Suppressor macrophage treated with lipopolysaccharide for 1 hour (primary cell): ENCODE data around the gene TGFA.
A peak's percentile ranks its signal among the peaks of the same experiment; 100 is the strongest.

ENCODE experiments used
- DNase-seq, 3 donors: peaks; one replicate each; pipeline ENCODE4 v3.0.0-alpha.2; 2020 to 2022

TGFA gene

DNA sequence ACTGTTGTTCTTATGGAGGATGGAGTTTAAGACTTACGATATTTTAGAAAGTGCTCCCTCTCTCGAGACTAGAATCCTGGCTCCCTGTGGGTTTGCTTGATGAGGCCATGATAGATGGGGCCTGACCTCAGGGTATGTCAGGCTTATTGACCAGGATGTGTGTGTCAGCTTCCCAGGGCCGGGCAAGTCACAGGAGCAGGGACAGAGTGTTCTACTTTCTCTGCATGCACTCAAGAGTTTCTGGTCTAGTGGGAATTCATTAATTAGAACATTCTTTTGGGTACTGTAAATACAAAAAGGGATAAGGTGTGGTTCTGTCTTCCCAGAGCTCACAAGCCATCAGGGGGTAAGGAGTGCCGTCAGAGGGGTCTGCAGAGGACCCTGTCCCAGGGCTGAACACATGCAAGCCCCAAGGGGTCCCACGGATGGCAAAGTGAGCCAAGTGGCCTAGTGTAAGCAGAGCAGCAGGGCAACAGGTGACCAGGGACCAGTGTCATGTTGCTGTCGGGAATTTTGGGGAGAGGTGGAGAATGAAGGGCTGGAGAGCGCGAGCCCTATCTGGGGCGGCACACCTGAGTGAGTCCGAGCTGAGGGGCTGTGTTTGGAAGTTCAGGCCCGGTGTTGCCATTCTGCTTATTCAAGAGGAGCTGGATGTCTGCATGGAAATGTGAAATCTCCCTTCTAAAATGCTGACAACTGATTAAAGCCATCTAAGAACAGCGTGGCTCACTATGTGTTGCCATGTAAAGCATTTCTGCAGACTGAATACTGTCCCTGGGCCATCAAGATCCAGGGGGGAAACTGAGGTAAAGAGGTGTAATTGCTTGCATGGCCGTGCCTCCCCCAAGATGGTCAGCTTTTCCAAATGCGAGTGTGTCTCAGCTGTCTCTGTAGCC, 91.4 kb downstream of the TGFA start:
- DNase-seq, result no peak

DNA sequence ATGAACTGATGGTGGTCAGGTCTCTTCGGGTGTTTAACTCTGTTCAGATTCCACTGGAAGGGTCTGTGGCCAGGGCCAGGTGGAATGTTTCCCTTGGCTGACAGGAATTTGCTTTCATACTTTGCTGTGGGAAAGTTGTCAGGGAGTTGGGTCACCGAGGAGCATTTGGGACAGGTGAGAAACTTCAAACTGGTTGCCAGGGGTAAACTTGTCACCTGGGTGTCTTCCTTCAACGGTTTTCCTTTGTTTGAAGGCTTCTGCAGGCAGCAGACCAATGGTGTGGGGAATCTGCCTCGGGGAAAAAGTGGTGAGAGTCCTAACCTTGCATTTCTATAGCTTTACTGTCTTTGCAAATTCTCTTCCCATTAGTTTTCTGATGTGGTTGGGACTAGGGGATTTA, 92.2 kb downstream of the TGFA start:
- DNase-seq, result no peak

DNA sequence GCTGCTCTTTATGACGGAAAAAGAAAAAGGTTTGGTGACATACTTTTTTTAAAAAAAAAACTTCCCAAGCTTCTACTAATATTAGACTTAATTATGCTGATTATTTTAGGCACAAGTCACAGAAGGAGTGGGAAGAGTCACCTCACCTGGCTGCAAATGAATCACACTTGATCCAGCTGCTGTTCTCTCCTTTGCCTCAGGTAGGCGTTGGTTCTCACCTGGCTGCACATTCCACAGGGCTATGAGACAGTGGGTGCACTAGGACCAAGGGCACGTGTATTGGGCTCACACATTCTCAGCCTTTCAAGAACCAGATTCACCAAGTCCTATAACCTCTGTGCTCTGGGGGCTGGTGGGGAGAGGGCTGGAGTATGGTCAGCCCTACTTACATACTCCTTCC, 93.3 kb downstream of the TGFA start:
- no peak for DNase-seq

DNA sequence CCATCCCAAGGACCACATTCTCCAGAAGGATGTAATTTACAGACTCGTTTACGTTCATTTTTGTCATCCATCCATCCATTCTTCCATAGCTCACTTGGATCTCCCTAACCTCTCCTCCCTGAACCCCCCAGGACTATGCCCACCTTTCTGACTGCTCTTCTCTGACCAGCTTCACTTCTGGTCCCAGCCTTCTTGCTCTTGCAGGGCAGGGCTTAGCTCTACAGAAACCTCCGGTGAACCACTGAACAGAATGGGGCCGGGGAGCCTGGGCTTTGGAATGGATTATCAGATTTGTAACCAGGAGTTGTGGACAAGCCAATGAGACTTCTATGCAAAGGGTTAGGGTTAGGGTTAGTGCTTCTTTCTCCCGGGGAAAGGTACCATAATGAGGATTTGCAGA, 95.0 kb downstream of the TGFA start:
- DNase-seq, result no peak

DNA sequence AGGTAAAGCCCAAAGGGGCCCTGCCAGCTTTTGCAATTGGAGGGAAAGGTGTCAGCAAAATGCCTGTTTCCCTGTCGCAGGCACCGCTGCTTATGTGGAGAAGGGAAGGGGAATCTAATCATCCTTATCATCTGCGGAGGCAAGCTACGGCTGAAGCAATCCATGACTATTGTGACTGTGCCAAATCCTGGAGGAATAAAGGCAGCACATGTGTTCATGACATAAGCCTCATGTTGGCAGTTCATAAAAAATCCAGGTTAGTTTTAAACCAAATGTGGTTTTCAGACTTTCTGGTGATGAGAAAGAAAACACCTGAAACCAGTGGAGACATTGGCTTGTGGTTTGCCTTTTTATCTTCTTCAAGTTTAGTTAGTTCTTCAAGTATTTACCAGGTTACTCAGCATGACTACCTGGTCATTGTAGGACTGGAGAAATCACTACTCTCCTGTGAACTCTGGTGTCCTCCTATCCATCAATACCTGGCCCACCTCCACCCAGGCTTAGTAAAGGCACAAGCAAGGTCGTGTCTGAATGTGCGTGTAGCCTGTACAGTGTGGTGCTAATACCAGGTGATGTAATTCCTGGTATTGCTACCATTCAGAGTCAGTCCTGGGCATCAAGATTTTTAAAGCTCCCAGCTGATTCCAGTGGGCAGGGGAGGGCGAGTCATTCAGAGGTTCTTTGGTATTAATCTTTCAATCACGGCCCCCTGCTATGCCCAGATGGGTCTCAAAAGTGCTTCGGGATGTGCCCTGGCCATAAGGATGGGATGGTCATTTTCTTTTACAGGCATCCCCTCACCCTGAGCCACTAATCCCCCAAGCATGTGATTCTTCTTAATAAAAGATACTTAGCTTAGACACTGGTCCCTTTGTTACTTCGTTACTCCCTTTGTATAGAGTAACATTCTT, 96.8 kb downstream of the TGFA start:
- no peak for DNase-seq

DNA sequence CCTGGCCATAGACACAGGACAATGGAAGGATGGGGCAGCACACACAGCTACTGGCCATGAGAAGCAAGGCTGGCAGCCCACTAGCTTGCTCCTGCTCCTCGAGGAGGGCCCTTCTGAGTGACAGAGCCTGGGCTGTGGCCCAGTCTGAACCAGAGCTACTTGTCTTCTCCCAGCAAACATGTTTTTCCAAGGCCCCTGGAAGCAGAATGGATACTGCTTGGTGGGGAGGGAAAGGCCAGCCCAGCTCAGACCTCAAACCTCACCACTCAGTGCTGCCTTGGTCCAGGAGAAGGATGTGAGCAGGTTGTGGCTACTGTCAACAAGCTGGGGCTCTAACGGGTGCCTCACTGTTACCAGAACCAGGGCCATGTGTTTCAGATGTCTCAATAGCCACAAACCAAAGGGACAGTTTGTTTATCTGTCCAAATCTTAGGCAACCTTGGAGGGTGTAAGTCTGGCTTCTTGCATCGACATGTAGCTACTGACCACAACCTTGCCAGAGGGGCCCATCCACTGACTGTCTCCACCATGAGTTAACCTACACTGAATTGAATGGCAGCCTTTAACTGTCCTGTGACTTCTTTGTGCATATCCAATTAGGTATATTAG, 98.6 kb downstream of the TGFA start:
- no peak for DNase-seq

DNA sequence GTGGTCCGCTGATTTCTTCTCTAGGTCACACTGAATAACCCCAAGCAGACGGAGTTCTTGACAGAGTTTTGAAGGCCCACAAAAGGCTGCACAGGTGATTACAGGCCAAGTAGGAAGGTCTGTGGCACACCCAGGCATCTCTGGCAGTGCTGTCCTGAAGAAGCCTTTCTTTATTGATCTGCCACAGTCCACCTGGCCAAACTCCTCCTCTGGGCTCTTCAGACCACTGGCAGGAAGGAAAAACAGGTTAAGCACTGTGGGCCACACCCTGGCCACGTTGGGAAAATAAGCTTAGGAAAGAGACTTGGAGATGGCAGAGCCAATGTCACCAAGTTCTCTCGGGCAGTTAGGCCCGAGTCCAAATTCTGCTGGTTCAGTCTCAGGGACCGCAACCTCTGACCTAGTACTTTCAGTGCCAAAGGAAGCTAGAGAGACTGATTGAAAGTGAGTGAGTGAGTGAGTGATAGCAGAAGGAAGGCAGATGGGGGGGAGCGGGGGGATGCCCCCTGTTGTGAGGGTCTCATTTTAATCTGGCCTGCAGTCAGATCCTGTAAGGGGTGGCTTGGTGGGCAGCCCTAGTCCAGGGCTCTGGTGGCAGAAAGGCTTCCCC, 102.9 kb downstream of the TGFA start:
- no peak for DNase-seq

DNA sequence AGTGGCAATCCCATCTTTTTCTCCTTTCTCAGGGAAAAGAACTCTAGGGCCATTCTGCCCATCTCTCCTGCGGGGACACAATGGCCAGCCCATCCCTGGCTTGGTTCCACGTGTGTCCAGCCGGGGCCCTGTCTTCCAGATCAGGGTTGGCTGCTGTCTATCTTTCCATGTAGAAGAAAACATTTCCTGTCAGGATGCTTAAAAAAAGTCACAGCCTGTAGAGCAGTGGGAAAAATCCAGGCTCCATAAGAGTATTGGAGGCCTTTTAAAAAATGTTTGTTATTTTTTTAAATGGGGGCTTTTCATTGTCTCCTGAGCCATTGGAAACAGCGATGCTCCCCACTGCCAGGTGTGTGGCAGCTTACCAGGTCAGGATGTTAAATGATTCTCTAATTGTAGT, 105.6 kb downstream of the TGFA start:
- no peak for DNase-seq

DNA sequence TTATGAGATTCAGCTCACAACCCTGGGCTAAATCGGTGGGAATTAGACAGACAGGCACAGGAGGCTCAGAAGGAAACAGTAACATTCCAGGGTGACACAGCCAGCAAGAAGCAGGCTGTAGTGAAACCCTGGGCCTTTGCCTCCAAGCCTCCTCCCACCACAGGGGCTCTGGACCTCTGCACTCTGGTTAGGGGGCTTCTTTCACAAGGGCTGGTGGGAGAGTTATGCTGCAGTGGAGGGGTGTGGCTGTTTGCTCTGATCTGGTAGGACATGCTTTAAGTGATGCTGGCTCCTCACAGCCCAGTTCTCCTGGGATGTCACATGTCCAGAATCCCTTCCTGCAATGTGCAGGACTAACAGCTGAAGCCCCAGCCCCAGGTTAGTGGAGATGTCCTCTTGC, 109.9 kb downstream of the TGFA start:
- no peak for DNase-seq

DNA sequence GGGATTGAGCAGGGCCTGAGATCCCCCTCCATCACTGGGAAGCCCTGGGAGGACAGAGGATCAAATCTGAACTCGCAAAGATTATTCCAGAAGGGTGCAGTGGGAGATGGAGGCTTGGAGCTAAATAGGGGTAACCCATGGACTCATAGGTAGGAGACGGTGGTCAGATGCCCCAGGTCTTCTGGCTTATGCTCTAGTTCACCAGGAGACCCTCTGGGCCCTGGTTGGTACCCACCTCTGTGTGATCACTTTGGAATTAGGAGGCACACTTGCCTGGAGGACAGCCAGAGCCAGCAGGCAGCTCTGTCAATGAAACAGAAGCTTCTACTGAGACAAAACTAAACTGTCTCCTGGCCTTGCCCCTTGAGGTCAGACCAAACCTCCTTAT, 110.6 kb downstream of the TGFA start:
- no peak for DNase-seq

DNA sequence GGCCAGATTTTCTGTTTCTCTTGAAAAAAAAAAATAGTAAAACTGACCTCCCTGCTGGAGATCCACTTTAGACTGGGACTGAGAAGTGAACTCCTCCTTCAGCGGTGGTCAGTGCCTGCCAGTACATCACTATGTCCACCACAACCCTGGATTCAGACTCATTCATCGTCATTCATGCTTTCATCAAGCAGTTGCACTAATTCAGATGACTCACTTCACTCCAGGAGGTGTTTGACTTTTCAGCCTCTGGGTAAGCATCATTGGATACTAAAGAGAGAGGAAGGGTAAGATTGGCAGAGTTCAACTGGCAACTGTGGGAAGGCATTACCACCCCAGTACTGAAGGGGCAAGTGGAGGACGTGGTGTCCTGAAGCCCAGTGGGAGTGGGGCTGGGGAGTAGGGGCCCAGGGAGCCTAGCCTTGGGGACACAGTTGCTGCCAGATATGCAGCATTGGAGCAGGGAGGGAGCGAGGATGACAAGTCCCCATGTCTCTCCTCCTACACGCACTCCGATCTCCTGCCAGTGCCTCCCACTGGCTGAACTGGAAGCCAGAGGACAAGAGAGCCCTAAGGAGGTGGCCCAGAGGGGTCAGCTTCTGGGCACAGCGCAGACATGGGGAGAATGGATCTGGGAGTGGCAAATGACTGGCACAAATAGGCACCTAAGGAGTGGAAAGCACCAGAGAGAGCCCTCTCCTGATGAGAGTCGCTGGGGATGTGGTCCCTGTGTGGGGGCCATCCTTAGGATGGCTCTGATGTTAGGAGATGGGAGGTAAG, 111.1 kb downstream of the TGFA start:
- no peak for DNase-seq

DNA sequence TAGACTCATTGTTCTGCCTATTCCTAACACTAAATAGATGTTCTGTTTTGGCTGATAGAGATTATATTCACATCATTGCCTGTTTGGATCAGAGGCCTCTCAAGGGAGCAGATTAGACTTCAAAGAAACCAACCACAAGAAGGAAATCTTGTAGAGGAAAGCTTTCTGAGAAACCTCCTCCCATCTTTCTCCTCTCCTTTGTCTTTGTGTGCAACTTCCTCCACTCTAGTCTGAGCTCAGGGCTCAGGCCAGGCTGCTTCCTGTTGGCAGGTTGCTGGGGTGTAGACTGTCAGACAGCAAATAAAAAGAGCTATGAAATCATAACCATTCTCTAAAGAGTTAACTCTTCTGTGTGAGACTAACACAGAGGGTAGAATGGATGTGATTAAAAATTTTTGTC, 113.0 kb downstream of the TGFA start:
- no peak for DNase-seq

DNA sequence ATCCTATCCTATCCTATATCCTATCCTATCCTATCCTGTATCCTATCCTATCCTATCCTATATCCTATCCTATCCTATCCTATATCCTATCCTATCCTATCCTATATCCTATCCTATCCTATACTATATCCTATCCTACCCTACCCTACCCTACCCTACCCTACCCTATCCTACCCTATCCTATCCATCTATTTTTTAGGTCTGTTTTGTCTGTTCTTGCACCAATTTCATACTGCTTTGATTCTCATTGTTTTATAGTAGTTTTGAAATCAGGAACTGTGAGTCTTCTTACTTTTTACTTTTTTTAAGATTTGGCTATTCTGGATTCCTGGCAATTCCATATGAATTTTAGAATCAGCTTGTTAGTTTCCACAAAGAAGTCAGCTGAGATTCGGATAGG, 118.5 kb downstream of the TGFA start:
- DNase-seq, result no peak

DNA sequence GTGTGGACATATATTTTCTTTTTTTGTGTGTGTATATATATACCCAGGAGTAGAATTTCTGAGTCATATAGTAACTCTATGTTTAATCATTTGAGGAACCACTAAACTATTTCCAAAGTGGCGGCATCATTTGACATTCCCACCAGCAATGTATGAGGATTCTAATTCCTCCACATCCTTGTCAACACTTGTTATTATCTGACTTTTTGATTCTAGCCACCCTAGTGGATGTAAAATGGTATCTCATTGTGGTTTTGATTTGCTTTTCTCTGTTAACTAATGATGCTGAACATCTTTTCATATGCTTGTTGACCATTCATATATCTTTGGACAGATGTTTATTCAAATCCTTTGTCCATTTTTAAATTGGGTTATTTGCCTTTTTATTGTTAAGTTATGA, 120.3 kb downstream of the TGFA start:
- no peak for DNase-seq

DNA sequence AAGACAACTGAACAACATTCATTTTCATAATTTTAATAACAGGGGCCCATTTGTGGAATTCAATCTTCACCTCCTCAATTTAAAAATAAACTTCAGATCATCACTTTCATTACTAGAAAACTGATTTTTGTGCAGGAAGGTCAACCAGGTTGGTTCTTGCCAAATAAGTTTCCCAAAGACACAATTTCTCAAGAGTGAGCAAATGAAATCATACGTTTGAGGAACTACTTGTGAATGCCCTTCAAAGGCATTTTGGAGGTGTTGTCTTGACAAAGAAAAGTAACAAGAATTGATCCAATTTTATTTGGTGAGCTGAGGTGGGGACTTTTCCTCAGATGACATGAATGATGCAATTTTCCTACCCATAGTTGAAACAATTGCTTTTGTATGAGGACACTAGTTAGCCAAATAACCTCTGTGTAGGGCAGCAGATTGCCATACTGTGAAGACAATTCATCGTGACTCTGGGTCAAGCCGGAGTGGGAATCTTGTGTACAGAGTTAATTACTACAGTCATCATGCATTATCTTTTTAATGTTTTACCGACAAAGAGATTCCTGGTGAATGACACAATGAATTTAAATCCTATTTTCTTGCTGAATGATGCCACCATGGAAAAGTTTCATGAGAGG, 121.8 kb downstream of the TGFA start:
- peak; percentile 7 to 63 (median 33) for DNase-seq

DNA sequence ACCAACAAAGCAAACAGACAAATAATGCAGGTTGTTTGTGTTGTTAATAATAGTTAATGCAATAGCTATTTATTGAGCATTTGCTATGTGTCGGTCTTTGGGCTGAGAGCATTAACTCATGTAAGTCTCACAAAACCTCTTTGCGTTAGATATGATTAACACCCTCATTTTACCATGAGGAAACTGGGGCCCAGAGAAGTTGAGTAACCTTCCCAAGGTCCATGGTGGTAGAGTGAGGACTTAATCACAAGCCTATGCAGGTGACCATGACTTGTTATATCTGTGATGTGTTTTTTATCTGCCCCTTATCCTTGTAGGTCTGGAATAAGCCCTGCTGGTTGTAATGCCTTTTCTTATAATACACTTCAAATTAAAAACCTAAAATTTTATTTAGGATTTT, 127.3 kb downstream of the TGFA start:
- DNase-seq, result no peak

DNA sequence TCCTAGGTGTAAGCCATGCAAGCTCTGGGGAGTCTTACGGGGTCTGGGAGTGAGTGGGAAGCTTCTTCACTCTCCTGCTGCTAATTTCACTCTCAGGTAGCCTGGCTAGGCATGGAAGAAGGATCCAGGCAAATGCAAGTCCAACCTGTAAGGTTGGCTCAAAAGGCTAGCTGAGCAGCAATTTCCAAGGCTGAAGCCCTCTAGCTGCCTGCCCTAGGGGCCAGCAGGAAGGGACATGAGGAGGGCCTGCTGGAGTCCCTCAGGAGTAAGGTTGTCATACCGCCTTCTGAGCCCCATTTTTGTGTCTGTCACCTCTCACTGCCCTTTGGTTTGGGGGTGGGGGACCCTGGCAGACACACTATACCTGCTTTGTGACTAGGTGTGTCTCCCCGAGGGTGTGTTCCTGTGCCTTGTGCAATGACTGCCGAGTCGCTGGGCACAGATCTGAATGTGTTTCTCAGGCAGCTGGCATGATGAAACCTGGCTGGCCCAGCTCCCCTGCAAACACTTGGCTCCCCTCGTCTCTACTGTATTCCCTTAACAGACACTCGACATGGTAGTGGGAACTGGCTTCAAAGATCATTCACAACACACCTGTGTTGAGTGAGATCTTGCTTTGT, 127.8 kb downstream of the TGFA start:
- no peak for DNase-seq

DNA sequence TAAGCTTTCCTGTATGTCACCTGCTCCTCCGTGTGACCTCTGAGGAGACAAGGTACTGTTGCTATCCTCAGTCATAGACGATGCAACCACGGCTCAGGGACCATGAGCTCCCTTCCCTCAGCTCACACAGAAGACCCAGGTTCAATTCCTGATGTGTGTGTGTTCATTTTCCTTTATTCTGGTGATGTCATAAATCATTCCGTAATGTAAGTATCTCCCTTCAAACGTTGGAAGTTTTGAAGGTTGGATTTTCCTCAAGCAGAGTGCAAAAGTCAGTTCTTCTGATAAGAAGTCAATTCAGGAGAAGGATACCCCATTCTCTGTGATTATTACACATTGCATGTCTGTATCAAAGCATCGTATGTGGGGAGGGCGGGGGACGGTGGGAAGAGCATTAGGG, 132.9 kb downstream of the TGFA start:
- no peak for DNase-seq

DNA sequence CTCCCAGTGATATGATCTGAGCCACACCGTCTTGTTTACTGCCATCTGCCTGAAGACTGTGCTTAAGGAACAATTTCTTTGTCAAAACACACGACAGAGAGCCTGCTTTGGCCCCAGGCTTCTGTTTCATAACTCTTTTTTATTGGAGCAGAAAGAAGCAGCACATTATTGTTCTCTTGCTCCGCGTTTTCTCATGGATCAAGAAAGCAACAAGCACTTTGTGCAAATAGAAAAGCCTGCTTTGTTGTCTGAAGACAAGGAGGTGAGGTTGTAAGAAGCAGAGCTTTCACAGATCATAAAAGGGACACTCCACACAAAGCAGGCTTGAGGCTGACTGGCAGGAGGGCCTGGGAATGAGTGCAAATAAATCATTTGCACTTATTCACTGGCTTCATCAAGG, 133.5 kb downstream of the TGFA start:
- DNase-seq, result no peak

DNA sequence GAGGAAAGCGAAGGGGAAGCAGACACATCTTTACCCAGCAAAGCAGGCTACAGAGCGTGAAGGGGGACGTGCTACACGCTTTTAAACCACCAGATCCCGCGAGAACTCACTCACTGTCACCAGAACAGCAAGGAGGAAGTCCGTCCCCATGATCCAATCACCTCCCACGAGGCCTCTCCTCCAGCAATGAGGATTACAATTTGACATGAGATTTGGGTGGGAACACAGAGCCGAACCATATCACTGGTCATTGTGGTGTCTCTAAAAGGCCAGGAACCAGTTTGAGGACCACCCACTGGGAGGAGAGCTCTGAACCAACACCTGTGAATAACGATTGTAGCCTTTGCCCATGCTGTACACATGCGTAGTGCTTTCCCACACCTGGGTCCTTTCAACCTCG, 135.1 kb downstream of the TGFA start:
- no peak for DNase-seq

DNA sequence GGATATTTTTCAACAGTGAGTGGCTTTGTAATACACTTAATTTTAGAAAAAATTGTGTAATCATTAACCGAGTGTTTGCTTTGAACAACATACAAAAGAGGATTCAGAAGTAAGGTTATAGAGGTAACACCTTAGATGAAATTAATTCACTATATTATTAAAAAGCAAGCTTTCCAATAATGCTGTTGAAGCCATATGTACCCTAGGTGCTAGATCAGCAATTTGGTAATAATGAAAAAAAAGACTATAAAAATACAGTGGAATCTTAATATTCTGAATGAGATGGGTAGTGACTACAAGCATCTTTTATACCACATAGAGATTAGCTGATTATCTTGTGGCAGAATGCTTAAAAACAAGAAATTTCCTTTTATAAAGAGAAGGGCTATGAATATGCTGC, 136.6 kb downstream of the TGFA start:
- DNase-seq, result no peak
